Measurements from ENCODE around the gene NXNL2.

GRCh38 chr9:88498880-88499279 is 36.1 kb upstream of the NXNL2 start:
- TF ChIP-seq CTCF (IDR thresholded peaks at IDR 0.05) (no peak), POLR2A (IDR thresholded peaks at IDR 0.05) (no peak), POLR2AphosphoS5 (IDR thresholded peaks at IDR 0.05) (no peak)
